Heart right ventricle (tissue), 16 donors: ENCODE data around the gene SLC12A8. TPM values are rescaled to one million over a fixed set of nuclear protein-coding genes. Genes with fewer than 3 reads are reported as not detected.

ENCODE experiments used
- ATAC-seq, 8 donors: fragments of 200-7000 bp; cut with Tn5 transposase; one replicate each; pipeline ENCODE4 v1.9.1; 2020; ENCODE audit warnings: mild to moderate bottlenecking in 8 of 8, moderate library complexity in 8 of 8, moderate number of reproducible peaks in 1 of 8
- DNase-seq, 2 donors: peaks; one replicate each; pipeline ENCODE4 v3.0.0-alpha.2; 2020
- H3K27ac ChIP-seq, 10 donors: fragments of 200-600 bp; sonication (generic) in 2 of 10; one replicate each; pipeline versions ENCODE4 v1.5.0 to v1.8.0; 2020 to 2022; ENCODE audit warnings: mild to moderate bottlenecking in 3 of 10
- H3K27me3 ChIP-seq, 7 donors: fragments of 200-600 bp; one replicate each; pipeline ENCODE4 v1.8.0; 2021 to 2022; ENCODE audit warnings: mild to moderate bottlenecking in 2 of 7
- H3K36me3 ChIP-seq, 9 donors: fragments of 200-600 bp; sonication (generic) in 1 of 9; one replicate each; pipeline versions ENCODE4 v1.5.0 to v1.8.0; 2020 to 2022; ENCODE audit warnings: mild to moderate bottlenecking in 2 of 9
- H3K4me1 ChIP-seq, 9 donors: fragments of 200-600 bp; sonication (generic) in 1 of 9; one replicate each; pipeline versions ENCODE4 v1.5.0 to v1.8.0; 2020 to 2022; ENCODE audit warnings: mild to moderate bottlenecking in 4 of 9
- H3K4me3 ChIP-seq, 10 donors: fragments of 200-600 bp; sonication (generic) in 2 of 10; one replicate each; pipeline versions ENCODE4 v1.5.0 to v1.8.0; 2020 to 2022; ENCODE audit warnings: mild to moderate bottlenecking in 7 of 10, moderate library complexity in 2 of 10
- H3K9me3 ChIP-seq, 11 donors: fragments of 200-600 bp in 10 of 11; sonication (generic) in 2 of 11; one replicate each; pipeline versions ENCODE4 v1.5.0 to v1.8.0; 2013 to 2022; ENCODE audit warnings: mild to moderate bottlenecking in 2 of 11, control low read depth in 1 of 11, moderate library complexity in 1 of 11
- WGBS, 2 donors: extraction: QIAGEN DNeasy Blood & Tissue Kit; methylation state at CpG; one replicate each; pipeline ENCODE4 v1.1.7; 2013; ENCODE audit warnings: inconsistent platforms in 1 of 2; 5-methylcytosine and 5-hydroxymethylcytosine counted together
- intact Hi-C, 10 donors: fragments of 100-400 bp; cut with DNase I; formaldehyde crosslinking; loops; one replicate each; pipeline versions ENCODE4 v1.11.1 to v1.14.2; 2022
- polyA plus RNA-seq, 2 donors: library from polyadenylated mRNA; stranded (reverse); fragments of 200-250 nt; gene quantifications; one replicate each; pipeline ENCODE4 v1.2.3, GENCODE V29; 2013
- total RNA-seq, 10 donors: library from RNA; stranded (reverse); fragmentation: NEBNext Ultra II Directional in 3 of 10; extraction: Animal tissue kit (Norgen Biotek cat#: 25700) in 3 of 10; gene quantifications; one replicate each; pipeline versions ENCODE4 v1.2.1 to v1.2.4, GENCODE V29; 2021 to 2023
- TF ChIP-seq, protein P1 (sequence below), 9 donors: fragments of 200-600 bp; sonication (generic) in 2 of 9; IDR thresholded peaks; one replicate each; pipeline versions ENCODE4 v1.5.0 to v1.8.0; 2021 to 2022; ENCODE audit warnings: antibody characterized with exemption in 9 of 9, mild to moderate bottlenecking in 5 of 9, moderate library complexity in 1 of 9
- donor health status: Arrhythmogenic right ventricular cardiomyopathy.
- donor health status: ischemic (EF 13 %, LVEDD 7.1; RV severe dilation, severe dysfunction).
- donor health status: healthy with polysubstance abuse.
- donor health status: DM: no; HTN: yes; CAD: no.
- donor health status: DM: no; HTN: no; CAD: no.
- donor health status: ischemic (EF 25% LVEDD 6.9; RV normal size, moderate dysfunction).
- donor health status: ischemic (EF 25% LVEDD 5.7; RV mildly dilated, moderate dysfunction).
- donor health status: healthy.
- donor health status: DM: yes; HTN: yes; CAD: no.
- donor health status: Ischemic cardiomyopathy.
- donor health status: ischemic (EF 35%, LVEDD 5.7; RV mildly dilated, moderate dysfunction).
- donor health status: nonischemic (EF 11% LVEDD 7.7; RV severe dilation, severe dysfunction).
- donor health status: DM: yes; HTN: yes; CAD: no.
- donor health status: PGD.
- donor health status: ischemic (EF 29% LVEDD 5.4; RV normal size, mild dysfunction).
- donor health status: nonischemic (EF 23%, LVEDD 6.1; RV moderate dilation, normal function).

SLC12A8 gene
- total and polyA plus RNA-seq, 12 donors, result 0.09 to 0.88 (median 0.40) TPM; not detected in 1

DNA sequence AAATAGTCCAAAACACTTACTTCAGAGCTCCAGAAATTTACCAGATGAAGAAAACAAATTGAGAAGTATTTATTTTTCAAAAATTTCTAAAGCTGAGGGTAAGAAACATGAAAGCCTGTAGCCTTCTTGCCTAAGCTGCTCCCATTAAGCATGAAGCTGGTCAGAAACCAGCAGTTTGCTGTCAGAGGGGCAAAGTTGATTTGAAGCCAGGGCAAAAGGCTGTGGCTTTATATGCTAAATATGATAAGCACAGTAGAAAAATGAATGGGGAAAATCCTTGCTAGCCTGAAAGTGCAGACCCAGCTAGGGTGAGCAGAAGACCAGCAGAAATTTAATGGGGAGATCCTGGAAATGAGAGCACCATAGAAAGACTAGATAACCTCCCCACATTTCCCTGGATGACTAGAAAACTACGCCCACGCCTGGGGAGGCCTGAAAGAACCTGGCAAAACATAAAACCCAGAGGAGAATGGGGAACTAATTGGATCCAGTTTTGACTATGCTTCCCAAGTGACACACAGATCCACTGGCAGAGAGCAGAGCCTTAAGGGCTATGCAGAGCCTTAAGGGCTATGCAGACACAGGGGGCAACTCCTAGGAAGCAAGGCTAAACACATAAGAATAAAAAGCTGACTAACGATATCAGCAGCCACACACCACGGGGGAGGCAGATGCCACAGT lies 113.8 kb downstream of the SLC12A8 start:
- no peaks in the 10 kb centered on the region for H3K36me3 ChIP-seq
- TF ChIP-seq, protein P1, sequence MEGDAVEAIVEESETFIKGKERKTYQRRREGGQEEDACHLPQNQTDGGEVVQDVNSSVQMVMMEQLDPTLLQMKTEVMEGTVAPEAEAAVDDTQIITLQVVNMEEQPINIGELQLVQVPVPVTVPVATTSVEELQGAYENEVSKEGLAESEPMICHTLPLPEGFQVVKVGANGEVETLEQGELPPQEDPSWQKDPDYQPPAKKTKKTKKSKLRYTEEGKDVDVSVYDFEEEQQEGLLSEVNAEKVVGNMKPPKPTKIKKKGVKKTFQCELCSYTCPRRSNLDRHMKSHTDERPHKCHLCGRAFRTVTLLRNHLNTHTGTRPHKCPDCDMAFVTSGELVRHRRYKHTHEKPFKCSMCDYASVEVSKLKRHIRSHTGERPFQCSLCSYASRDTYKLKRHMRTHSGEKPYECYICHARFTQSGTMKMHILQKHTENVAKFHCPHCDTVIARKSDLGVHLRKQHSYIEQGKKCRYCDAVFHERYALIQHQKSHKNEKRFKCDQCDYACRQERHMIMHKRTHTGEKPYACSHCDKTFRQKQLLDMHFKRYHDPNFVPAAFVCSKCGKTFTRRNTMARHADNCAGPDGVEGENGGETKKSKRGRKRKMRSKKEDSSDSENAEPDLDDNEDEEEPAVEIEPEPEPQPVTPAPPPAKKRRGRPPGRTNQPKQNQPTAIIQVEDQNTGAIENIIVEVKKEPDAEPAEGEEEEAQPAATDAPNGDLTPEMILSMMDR (IDR thresholded peaks at IDR 0.05), result no peak
- WGBS, 2 donors, result 90 to 92% methylated on average over 4 of the region's 4 CpGs
- ATAC-seq, result no peak
- intact Hi-C loops, result no loop called here
- H3K9me3 ChIP-seq, result peaks cover 0 to 15% (median 0%) of the 10 kb centered on the region in 11 donors
- DNase-seq, result no peak
- no peaks in the 10 kb centered on the region for H3K27me3 ChIP-seq
- no peak overlapping the region for H3K4me3 ChIP-seq
- no peaks in the 10 kb centered on the region for H3K4me1 ChIP-seq
- H3K27ac ChIP-seq, result no peak overlapping the region

DNA sequence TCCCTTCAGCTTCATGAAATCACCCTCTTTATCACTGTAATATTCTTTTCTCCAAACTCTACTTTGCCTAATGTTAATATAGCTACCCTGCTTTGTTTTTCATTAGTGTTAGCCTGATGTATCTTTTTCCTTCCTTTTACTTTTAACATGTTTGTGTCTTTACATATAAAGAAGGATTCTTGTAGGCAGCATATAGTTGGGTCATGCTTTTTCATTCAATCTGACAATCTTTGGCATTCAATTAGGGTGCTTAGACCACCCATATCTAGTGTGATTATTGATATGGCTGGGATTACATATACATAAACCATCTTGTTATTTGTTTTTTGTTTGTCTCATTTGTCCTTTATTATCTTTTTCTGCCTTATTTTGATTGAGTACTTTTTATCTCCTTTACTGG lies 121.9 kb downstream of the SLC12A8 start:
- intact Hi-C loops, result no loop called here
- Histone ChIP-seq H3K27ac (no peak overlapping the region), H3K4me1 (peaks cover 0 to 9% (median 4%) of the 10 kb centered on the region in 9 donors), H3K27me3 (no peaks in the 10 kb centered on the region), H3K9me3 (peaks cover 0 to 17% (median 0%) of the 10 kb centered on the region in 11 donors), H3K4me3 (no peak overlapping the region), H3K36me3 (no peaks in the 10 kb centered on the region)
- DNase-seq, result no peak
- TF ChIP-seq, protein P1 (IDR thresholded peaks at IDR 0.05), result no peak
- ATAC-seq, result no peak

DNA sequence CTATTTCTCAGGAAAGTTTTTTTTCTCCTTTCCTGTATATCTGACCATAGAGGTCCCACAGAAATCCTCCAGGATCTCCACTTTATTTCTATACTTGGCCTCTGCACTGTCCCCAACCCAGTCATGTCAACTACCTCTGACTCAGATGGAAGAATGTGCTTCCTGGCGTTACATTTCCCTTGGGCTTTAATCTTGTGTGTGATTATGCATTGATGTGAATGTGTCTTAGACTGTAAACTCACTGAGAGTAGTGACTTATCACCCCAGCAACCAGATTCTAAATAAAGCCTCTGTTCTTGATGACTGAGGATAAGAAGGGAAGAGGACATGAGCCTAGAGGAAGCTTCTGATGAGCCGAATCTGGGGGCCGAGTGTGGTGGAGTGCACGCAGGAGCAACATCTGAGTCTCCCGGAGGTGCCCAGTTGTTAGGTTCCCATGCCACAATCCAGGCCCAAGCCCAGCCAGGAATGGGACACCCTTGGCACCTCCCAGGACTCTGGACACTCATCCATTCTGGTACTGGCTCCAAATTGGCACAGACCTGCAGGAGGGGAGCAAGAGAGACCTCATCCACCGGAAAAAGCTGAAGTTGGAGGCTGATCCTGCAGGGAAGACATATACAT lies 124.7 kb downstream of the SLC12A8 start:
- H3K4me3 ChIP-seq, result no peak overlapping the region
- DNase-seq, result no peak
- TF ChIP-seq, protein P1 (IDR thresholded peaks at IDR 0.05), result no peak
- H3K4me1 ChIP-seq, result peaks cover 0 to 9% (median 4%) of the 10 kb centered on the region in 9 donors
- H3K36me3 ChIP-seq, result no peaks in the 10 kb centered on the region
- ATAC-seq, result peak; percentile 42 to 79 (median 55)
- no peak overlapping the region for H3K27ac ChIP-seq
- H3K9me3 ChIP-seq, result peaks cover 0 to 17% (median 0%) of the 10 kb centered on the region in 11 donors
- intact Hi-C loops, result no loop called here
- H3K27me3 ChIP-seq, result no peaks in the 10 kb centered on the region
- WGBS, 2 donors, result 59 to 61% methylated on average over 6 of the region's 6 CpGs

DNA sequence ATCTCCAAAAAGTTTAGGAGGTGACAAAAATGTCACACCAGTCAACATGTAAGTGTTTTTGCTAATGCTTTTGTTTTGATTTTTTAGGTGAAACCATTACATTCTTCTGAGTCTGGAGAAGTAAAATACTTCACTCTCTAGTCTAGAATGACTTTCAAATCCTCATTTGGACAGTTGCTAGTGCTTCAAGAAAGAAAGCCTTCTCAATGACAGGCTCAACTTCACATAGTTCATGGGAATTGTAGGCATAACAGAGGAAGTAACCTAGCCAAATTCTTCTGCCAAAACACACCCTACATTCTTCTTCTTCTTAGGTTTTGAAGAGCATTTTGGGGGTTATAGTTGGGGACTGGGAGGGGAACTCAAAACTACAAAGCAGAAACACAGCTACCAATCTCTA lies 127.4 kb downstream of the SLC12A8 start:
- peaks cover 0 to 9% (median 4%) of the 10 kb centered on the region in 9 donors for H3K4me1 ChIP-seq
- intact Hi-C loops, result no loop called here
- no peaks in the 10 kb centered on the region for H3K27me3 ChIP-seq
- no peak overlapping the region for H3K27ac ChIP-seq
- no peak overlapping the region for H3K4me3 ChIP-seq
- H3K9me3 ChIP-seq, result peaks cover 0 to 5% (median 0%) of the 10 kb centered on the region in 11 donors
- TF ChIP-seq, protein P1 (IDR thresholded peaks at IDR 0.05), result no peak
- ATAC-seq (no peak), DNase-seq (no peak)
- H3K36me3 ChIP-seq, result no peaks in the 10 kb centered on the region
